Mesothelial cell of epicardium (in vitro differentiated cells): ENCODE data around the gene NR5A2. TPM values are rescaled to one million over a fixed set of nuclear protein-coding genes. Genes with fewer than 3 reads are reported as not detected.

Experiments used
- DNase-seq, 2 experiments: peaks; one replicate each; pipeline ENCODE4 v3.0.0; 2021; ENCODE audit warnings: low spot score in 2 of 2; ENCODE audit not compliant: unreplicated experiment in 2 of 2
- H3K27ac Mint-ChIP-seq: 2 replicates; pipeline ENCODE4 v1.8.0; 2021; ENCODE audit warnings: mixed read lengths
- H3K27me3 Mint-ChIP-seq: 2 replicates; pipeline ENCODE4 v1.8.0; 2021; ENCODE audit warnings: low read depth, mixed read lengths
- H3K36me3 Mint-ChIP-seq: 2 replicates; pipeline ENCODE4 v1.8.0; 2021; ENCODE audit warnings: mixed read lengths
- H3K4me1 Mint-ChIP-seq: 2 replicates; pipeline ENCODE4 v1.8.0; 2021; ENCODE audit warnings: mixed read lengths
- H3K4me3 Mint-ChIP-seq: 2 replicates; pipeline ENCODE4 v1.8.0; 2021; ENCODE audit warnings: mild to moderate bottlenecking, moderate library complexity, mixed read lengths
- H3K9me3 Mint-ChIP-seq: 2 replicates; pipeline ENCODE4 v1.8.0; 2021; ENCODE audit warnings: mixed read lengths
- CTCF ChIP-seq: fragments of 200-600 bp; sonication (generic); IDR thresholded peaks from one replicate; pipeline ENCODE4 v1.5.0; 2021; ENCODE audit warnings: antibody characterized with exemption; ENCODE audit not compliant: unreplicated experiment
- total RNA-seq: library from RNA; stranded (reverse); gene quantifications from 3 replicates; pipeline ENCODE4 v1.2.1, GENCODE V29; 2021

The NR5A2 gene
- total RNA-seq, 1 donor from 2014 or later: 0.38 TPM

- H3K4me1 Mint-ChIP-seq: peaks cover 3% of the 10 kb centered on the region
- H3K27ac Mint-ChIP-seq: no peak overlapping the region
- no peak overlapping the region for H3K4me3 Mint-ChIP-seq
- TF ChIP-seq CTCF: no peak
- no peaks in the 10 kb centered on the region for H3K36me3 Mint-ChIP-seq
- H3K27me3 Mint-ChIP-seq: no peaks in the 10 kb centered on the region
- no peak for DNase-seq
- H3K9me3 Mint-ChIP-seq: no peaks in the 10 kb centered on the region
These were observed 130.2 kb downstream of the NR5A2 start for GRCh38 chr1:200157715-200158114.

- Mint-ChIP-seq H3K27ac (no peak overlapping the region), H3K36me3 (no peaks in the 10 kb centered on the region), H3K4me1 (peaks cover 3% of the 10 kb centered on the region), H3K9me3 (no peaks in the 10 kb centered on the region), H3K4me3 (no peak overlapping the region), H3K27me3 (no peaks in the 10 kb centered on the region)
- TF ChIP-seq CTCF: no peak
- no peak for DNase-seq
These were observed 134.3 kb downstream of the NR5A2 start for GRCh38 chr1:200161801-200162200.

GRCh38 chr1:200162258-200162657 is 134.7 kb downstream of the NR5A2 start:
- TF ChIP-seq CTCF: no peak
- Mint-ChIP-seq H3K9me3 (no peaks in the 10 kb centered on the region), H3K27ac (no peak overlapping the region), H3K27me3 (no peaks in the 10 kb centered on the region), H3K36me3 (no peaks in the 10 kb centered on the region), H3K4me1 (peaks cover 3% of the 10 kb centered on the region), H3K4me3 (no peak overlapping the region)
- DNase-seq: no peak

- Mint-ChIP-seq H3K9me3 (no peaks in the 10 kb centered on the region), H3K27me3 (no peaks in the 10 kb centered on the region), H3K4me1 (peaks cover 3% of the 10 kb centered on the region), H3K27ac (no peak overlapping the region), H3K36me3 (no peaks in the 10 kb centered on the region), H3K4me3 (no peak overlapping the region)
- no peak for DNase-seq
- TF ChIP-seq CTCF: no peak
These were observed 135.4 kb downstream of the NR5A2 start for GRCh38 chr1:200162877-200163276.

GRCh38 chr1:200163911-200164310 is 136.4 kb downstream of the NR5A2 start:
- Mint-ChIP-seq H3K36me3 (no peaks in the 10 kb centered on the region), H3K27ac (no peak overlapping the region), H3K4me3 (no peak overlapping the region), H3K27me3 (no peaks in the 10 kb centered on the region), H3K4me1 (peaks cover 3% of the 10 kb centered on the region), H3K9me3 (no peaks in the 10 kb centered on the region)
- no peak for DNase-seq
- TF ChIP-seq CTCF: no peak
